Mucosa of descending colon (tissue), 3 donors: ENCODE results near the gene KRTAP10-2. TPM values are rescaled to one million over a fixed set of nuclear protein-coding genes. Genes with fewer than 3 reads are reported as not detected.

Source experiments
- ATAC-seq: fragments of 200-7000 bp; cut with Tn5 transposase; one replicate; pipeline ENCODE4 v1.9.1; 2020; ENCODE audit warnings: mild to moderate bottlenecking, moderate library complexity
- DNase-seq, 3 donors: peaks; one replicate each; pipeline ENCODE4 v3.0.0-alpha.2; 2020
- H3K36me3 ChIP-seq: fragments of 200-600 bp; one replicate; pipeline ENCODE4 v1.8.0; 2021; ENCODE audit warnings: low read depth, mild to moderate bottlenecking
- H3K4me1 ChIP-seq: fragments of 200-600 bp; one replicate; pipeline ENCODE4 v1.8.0; 2021; ENCODE audit warnings: low read depth, mild to moderate bottlenecking
- H3K4me3 ChIP-seq: fragments of 200-600 bp; one replicate; pipeline ENCODE4 v1.8.0; 2021; ENCODE audit warnings: mild to moderate bottlenecking
- H3K9me3 ChIP-seq: fragments of 200-600 bp; one replicate; pipeline ENCODE4 v1.8.0; 2021; ENCODE audit warnings: mild to moderate bottlenecking
- CTCF ChIP-seq: fragments of 200-600 bp; IDR thresholded peaks from one replicate; pipeline ENCODE4 v1.8.0; 2022; ENCODE audit warnings: antibody characterized with exemption, mild to moderate bottlenecking
- intact Hi-C, 2 donors: fragments of 100-400 bp; cut with DNase I in 1 of 2; cut with micrococcal nuclease in 1 of 2; formaldehyde crosslinking; loops; one replicate each; pipeline versions ENCODE4 v1.11.0 to v1.11.1; 2022; cut with DNase I, micrococcal nuclease
- total RNA-seq, 3 donors: library from RNA; stranded (reverse); fragmentation: NEBNext Ultra II Directional in 2 of 3; extraction: Animal tissue kit (Norgen Biotek cat#: 25700) in 2 of 3; gene quantifications; one replicate each; pipeline versions ENCODE4 v1.2.1 to v1.2.4, GENCODE V29; 2021 to 2023
- donor health status: DM: no; HTN: no; CAD: no; lungs with moderate emphysema.
- donor health status: DM: no; HTN: no; CAD: no.
- donor health status: DM: no; HTN: yes; CAD: no.

KRTAP10-2 gene
- total RNA-seq, 3 donors from 2014 or later = not detected

- H3K36me3 ChIP-seq = no peaks in the 10 kb centered on the region
- ATAC-seq (no peak), DNase-seq (no peak)
- no peak overlapping the region for H3K4me3 ChIP-seq
- no peaks in the 10 kb centered on the region for H3K9me3 ChIP-seq
- TF ChIP-seq CTCF = no peak
- H3K4me1 ChIP-seq = no peaks in the 10 kb centered on the region
- intact Hi-C loops = no loop called here
These were observed 28.5 kb downstream of the KRTAP10-2 start for GRCh38 chr21:44522753-44523204.

- H3K4me3 ChIP-seq = no peak overlapping the region
- DNase-seq (peak in 2 of 3 donors; percentile 12 to 34), ATAC-seq (no peak)
- H3K9me3 ChIP-seq = no peaks in the 10 kb centered on the region
- H3K36me3 ChIP-seq = no peaks in the 10 kb centered on the region
- intact Hi-C loops = no loop called here
- no peak for TF ChIP-seq CTCF
- no peaks in the 10 kb centered on the region for H3K4me1 ChIP-seq
These were observed 29.2 kb downstream of the KRTAP10-2 start for GRCh38 chr21:44521928-44522752.

GRCh38 chr21:44521301-44521927, 29.9 kb downstream of the KRTAP10-2 start:
- H3K4me1 ChIP-seq = no peaks in the 10 kb centered on the region
- H3K36me3 ChIP-seq = no peaks in the 10 kb centered on the region
- ATAC-seq (no peak), DNase-seq (peak in 2 of 3 donors; percentile 9 to 41)
- TF ChIP-seq CTCF = no peak
- no peaks in the 10 kb centered on the region for H3K9me3 ChIP-seq
- intact Hi-C loops = no loop called here
- H3K4me3 ChIP-seq = no peak overlapping the region

GRCh38 chr21:44520326-44521300, 30.7 kb downstream of the KRTAP10-2 start:
- ATAC-seq (no peak), DNase-seq (peak in 1 of 3 donors; percentile 34)
- TF ChIP-seq CTCF = no peak
- Histone ChIP-seq H3K36me3 (no peaks in the 10 kb centered on the region), H3K4me1 (no peaks in the 10 kb centered on the region), H3K4me3 (no peak overlapping the region), H3K9me3 (no peaks in the 10 kb centered on the region)
- intact Hi-C loops = no loop called here
